CD4-positive, alpha-beta T cell treated with Interleukin-10 for 1 hour (primary cell): Measurements from ENCODE around the gene GNAT2.
A peak's percentile ranks its signal among the peaks of the same experiment; 100 is the strongest.
"Not testable (repeated sequence)": the region's sequence is repeated elsewhere in the genome, so short reads cannot be mapped to it uniquely, and the experiment has no call there.

Experiments used
- DNase-seq: peaks from one replicate; pipeline ENCODE4 v3.0.0-alpha.2; 2020

GNAT2 gene

DNA sequence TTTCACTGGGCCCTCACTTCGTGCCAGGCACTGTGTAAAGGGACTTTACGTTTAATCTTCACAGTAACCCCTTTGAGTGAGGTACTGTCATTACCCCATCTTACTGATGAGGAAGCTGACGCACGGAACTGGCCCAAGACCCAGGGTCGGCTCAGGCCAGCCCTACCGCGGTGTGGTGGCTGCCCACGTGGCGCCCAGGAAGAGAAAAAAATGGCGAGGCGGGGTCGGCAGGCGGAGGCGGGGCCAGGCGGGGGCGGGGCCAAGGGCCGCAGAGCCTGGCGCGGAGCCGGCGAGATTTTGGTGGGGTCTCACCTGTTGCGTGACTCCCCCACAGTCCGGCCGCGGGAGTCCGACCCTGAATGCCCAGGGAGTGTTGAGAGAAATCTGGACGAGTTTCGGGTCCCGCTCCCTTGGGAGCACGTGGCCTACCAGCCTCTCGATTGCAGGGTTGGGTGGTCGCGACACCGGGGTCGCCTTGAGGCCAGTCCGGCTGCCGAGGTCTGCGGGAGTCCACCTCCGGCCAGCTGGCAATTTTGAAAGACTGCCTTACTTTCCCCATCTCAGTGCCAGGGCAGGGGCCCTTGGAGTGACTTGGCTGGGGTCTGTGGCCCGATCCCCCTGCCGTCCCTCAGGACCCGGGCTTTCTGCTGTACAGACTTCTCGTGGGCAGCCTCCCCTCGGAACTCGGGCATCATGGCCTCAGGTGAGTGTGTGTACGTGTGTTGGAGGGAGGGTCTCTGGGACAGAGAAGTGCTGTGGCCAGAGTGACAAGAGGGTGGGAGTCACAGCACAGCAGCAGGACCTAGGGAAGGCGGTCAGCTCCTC lies at the start of gene GNAT2, which contains the start of gene AMPD2:
TSS of gene GNAT2 (minus strand) at position 41 of the 825 bp plus-strand sequence. CDS start 6,746 bp downstream, outside the sequence.
TSS of gene AMPD2 (plus strand) at position 262 of the 825 bp plus-strand sequence. CDS start 1,339 bp downstream, outside the sequence.
- DNase-seq, result peak; percentile 86

DNA sequence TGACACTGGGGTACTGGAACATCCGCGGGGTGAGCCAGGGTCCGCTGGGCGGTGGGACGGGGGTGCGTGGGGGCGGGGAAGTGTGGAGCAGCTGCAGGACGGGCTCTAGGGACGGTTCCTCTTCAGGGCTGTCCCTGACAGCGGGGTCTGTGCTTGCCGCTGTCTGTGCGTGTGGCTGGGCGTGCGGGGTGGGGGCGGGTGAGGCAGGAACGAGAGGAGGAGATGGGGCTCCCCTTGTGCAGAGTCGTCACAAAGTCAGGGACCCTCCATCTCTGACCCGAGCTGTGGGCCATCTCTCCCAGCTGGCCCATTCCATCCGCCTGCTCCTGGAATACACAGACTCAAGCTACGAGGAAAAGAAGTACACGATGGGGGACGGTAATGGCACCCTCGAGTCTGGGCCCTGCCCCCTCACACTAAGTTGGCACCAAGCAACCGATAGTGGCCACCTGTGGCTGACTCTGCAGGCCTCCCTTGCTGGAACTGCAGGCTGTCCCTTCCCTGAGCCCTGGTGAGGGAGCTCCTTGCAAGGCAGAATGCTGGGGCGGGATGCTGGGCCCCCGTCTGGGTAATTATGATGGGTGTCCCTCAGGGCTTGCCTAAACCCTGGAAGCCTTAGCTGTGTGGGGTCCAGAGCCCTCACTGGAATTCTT lies 48.8 kb upstream of the GNAT2 start:
- DNase-seq, result no peak

DNA sequence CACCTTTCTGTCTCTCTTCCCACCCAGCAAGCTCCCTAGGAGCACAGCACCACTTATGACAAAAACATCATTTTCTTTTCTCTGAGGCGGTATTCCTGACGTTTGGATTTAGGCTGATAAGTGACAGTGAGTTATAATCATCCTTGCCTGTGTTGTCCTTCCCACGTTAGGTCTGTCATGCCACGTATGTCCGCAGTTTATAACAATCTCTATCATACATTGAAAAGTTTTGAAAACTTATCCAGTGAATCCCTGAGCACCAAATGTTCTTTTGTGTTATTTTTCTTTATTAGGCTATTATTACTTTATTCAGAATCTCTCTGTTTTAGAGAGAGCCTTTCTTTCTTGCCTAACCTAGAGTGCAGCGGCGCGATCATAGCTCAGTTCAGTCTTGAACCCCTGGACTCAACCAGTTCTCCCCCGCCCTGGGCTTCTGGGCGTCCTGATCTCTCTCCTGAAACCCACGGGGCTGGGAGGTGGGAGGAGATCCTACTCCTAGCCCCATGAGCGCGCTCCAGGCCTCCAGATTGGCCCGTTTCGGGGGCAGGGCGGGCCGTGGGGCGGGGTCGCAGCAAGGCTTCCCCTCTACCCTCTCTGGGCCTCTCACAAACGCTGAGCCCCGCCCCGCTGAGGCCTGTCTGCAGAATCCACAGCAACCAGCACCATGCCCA lies 48.2 kb upstream of the GNAT2 start, which contains the start of gene GSTM2:
TSS of gene GSTM2 (plus strand) at position 606 of the 671 bp plus-strand sequence. CDS start at position 665, 59 bp downstream.
- DNase-seq, result peak; percentile 75

DNA sequence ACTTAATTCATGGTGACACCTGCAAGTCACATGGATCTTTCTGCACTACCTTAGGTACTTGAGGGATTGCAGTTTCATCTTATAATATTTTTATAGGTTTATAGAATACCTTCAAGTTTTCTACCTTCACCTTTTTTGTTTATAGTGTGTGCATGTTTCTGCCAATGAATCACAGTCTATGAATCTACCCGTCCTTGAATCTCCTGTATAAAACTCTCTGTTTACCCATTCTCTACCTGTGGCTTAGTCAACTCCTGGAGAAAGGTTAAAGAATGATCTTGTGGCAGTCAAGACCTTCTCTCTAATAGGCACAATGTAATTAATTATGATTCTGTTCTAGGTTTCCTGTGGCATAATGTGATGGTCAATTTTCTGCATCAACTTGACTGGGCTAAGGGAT lies 45.3 kb upstream of the GNAT2 start:
- DNase-seq, result no peak

DNA sequence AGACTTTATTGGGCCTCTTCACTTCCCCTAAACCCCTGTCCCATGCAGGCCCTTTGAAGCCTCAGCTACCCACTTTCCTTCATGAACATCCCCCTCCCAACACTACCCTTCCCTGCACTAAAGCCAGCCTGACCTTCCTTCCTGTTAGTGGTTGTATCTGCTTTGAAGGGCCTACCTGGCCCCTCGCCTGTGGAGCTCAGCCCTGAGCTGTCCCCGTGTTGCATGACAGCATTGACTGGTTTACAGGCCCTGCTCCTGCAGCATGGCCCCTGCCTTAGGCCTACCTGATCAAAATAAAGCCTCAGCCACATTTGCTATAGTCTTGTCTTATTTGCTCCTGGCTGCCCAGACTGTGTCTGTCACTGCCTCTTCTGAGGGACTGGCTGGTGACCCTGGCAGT lies 42.0 kb upstream of the GNAT2 start:
- no peak for DNase-seq

DNA sequence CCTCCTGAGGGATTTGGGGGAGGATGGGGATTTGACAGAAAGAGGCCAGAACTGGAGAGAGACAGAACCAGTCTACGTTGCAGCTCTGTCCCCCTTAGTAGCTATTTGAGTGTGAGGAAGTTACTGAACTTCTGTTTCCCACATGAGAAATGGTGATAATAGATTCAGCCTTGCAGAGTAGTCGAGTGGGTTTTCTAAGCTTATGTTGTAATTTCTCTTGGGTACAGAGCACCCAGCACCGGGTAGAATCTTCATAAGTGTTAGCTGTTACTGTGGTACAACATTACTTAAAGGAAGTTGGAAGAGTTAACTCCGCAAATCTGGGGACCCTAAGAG lies 41.2 kb upstream of the GNAT2 start:
- DNase-seq, result not testable (repeated sequence)

DNA sequence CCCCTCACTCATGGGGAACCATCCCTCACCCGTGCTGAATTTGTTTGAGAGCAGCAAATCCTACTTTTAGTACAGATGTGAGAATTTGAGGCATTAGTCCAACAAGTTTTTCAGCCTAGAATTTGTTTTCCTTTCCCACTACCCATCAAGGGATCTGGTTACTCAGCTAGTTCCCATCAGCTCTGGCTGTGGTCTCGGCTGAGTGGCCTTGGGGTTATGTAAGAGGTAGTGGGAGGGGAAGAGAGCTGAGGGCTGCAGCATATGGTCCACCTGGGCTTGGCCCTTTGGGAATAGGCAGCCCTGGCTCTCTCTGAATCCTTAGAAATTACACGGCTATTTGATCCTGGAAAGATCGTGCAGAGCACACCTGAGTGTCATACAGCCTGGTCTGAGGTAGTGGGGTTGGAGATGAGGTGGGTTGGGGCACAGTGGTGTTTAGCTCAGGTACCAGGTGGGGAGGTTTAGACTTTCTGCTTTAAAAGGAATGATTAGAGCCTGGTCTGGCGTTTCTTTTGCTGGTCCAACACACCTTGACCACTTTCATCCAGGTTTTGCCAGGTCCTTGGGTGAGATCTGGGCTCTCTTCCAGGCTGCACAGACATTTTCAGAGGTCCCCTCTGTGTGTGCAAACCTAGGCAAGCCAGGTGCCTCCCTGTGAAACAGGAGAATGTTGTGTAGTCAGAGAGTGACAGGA lies 40.7 kb upstream of the GNAT2 start:
- DNase-seq, result no peak

DNA sequence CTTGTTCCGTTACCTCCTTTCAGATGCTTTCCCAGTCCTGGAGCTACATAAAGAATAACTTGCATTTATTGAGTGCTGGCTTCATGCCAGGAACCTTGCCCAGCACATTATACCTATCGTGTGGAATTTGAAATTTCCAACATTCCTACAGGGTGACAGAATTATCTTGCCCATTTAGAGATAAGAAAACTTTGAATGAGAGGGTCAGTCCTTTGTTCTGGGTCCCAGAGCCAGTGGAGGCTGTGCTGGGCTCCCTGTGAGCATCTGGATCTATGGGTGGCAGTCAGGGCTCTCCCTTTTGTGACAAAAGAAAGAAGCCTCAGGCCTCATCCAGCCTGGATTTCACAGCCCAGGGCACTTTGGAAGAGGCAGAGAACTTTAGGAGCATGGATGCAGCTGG lies 39.7 kb upstream of the GNAT2 start:
- DNase-seq, result no peak

DNA sequence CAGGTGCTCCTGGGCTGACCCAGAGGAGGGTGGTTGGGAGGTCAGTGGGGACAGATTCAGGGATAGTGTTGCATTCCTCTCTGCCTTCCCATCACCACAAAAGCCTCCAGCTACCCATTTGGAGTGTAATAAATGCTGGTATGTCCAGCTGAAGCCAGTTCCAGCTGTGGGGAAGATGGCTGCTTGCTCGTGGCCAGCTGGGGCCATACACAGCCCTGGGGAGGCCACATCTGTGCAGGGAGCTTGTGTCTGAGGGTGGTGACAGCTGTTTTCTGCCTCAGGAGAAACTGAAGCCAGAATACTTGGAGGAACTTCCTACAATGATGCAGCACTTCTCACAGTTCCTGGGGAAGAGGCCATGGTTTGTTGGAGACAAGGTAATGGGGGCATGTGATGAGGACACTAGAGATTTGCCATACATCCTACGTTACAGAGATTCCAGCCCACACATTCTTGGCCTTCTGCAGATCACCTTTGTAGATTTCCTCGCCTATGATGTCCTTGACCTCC lies 39.2 kb upstream of the GNAT2 start:
- DNase-seq, result no peak

DNA sequence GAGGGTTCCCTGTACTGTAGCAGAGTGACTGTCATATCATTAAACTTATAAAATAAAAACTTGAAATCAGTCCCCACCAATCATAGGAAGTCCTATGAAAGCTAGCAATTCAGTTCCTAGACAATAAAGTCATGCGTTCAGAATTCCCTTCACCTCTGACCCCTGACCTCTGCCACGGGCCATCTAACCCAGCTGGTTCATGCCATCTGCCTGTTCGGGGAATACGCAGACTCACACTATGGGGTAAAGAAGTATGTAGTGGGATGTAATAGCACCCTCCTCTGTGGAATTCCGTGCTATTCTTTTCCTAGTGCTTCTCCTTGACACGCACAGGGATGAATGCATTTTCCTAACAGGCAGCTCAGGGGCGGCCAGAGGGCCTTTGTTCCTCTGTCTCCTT lies 38.6 kb upstream of the GNAT2 start:
- DNase-seq, result no peak

DNA sequence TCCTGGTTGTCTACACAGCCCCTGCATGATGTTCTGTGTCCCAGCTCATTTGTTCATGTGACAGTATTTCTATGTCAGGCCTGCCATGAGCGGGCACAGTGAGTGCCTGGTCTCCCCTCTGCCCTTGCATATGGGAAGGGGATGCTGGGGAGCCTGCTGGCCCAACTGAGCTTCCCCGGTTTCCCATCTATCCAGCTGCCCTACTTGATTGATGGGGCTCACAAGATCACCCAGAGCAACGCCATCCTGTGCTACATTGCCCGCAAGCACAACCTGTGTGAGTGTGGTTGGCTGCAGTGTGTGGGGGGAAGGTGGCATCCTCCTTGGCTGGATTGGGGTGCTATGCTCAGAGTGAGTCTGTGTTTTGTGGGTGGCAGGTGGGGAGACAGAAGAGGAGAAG lies 38.0 kb upstream of the GNAT2 start:
- DNase-seq, result no peak

DNA sequence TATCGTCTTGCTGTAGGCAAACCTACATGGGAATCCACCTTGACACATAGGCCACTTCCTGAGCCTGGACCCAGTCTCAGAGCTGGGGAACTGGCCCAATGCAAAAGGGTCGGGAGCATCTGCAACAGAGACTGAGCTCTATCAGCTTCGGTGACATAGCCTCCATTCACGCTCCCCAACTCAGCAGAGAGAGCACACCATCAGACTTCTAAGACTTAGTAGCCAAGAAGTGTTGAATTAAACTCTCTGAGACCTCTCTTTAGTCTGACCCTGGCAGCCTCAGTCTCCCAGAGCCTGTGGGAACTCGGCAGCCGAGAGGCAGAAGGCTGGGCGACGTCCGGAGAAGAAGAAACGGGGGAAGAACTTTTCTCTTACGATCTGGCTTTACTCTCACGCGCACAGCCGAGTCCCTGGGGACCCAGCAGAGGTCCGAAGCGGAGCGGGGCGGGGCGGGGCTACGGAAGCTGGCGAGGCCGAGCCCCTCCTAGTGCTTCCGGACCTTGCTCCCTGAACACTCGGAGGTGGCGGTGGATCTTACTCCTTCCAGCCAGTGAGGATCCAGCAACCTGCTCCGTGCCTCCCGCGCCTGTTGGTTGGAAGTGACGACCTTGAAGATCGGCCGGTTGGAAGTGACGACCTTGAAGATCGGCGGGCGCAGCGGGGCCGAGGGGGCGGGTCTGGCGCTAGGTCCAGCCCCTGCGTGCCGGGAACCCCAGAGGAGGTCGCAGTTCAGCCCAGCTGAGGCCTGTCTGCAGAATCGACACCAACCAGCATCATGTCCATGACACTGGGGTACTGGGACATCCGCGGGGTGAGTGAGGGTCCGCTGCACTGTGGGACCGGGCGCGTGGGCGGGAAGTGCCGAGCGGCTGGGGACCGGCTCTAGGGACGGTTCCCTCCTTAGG lies 36.5 kb upstream of the GNAT2 start, which contains the start of gene GSTM4:
TSS of gene GSTM4 (plus strand) at position 485 of the 905 bp plus-strand sequence. CDS start at position 776, 291 bp downstream.
- peak; percentile 60 for DNase-seq

DNA sequence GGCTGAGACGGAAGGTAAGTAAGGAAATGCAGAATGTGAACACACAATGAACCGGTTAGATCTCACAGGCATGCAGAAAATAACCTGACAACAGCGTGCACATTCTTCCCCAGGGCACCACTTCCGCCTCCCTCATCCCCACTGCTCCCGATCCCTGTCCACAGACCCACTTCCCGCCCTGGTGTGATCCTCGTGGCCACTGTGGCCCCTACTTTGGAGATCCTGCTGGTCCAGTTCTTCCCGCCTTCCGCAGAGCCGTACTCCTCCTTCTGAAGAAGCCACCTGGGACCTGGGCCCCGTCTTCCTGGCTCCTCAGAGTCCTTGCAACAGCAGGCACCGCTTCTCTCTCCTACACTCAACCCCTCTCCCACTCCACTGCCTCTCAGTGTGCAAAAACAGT lies 35.1 kb upstream of the GNAT2 start:
- DNase-seq, result no peak

DNA sequence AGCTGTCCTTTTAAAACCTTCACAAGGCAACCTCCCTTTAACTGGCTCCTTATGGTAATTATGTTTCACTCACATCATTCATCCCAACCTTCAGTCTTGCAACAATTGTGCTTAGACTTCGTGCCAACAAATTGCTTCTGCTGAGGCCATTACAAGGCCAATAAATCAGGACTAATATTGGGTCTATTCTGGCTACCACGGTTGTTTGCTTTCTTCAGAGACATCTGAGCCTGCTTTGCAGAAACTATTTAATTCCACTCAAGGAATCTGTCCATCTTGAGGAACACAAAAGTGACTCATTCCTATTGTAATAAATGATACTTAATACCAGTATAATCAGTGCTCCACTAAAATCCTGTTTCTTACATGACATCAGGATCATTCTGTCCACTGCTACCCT lies 33.9 kb upstream of the GNAT2 start:
- DNase-seq, result no peak

DNA sequence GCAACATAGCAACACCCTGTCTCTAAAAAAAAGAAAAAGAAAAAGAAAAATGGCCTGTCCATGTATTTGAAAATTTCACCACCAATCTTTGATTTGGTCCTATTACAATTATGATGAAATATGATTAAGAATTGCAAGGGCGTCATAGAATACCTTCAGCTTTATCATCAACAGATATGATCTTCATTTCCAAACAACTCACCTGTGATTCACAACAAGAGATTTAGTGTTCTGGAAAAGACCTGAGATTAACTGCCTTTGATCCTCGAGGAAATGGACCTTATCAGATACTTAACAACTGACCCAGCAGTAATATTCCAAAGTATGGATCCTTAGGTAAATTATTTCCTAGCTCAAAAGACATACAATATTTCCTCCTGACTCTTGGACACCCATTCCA lies 33.0 kb upstream of the GNAT2 start:
- DNase-seq, result no peak

DNA sequence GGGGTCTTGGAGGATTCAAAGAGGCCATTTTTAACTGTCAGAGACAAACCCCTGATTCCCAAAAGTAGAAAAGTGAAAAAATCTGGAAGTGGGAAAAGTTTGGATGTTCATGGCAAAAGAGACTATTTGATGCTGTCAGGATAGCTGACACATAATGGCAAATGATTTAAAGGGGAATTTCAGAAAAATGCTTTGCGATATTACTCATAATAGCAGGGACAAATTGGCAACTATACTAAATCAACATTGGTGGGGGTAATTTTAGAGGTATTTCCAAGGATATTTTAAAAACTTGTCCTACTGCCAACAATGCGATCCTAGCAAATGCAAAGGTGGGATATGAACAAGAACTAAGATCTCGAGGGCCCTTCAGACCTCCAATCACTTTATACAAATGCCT lies 31.2 kb upstream of the GNAT2 start:
- no peak for DNase-seq

DNA sequence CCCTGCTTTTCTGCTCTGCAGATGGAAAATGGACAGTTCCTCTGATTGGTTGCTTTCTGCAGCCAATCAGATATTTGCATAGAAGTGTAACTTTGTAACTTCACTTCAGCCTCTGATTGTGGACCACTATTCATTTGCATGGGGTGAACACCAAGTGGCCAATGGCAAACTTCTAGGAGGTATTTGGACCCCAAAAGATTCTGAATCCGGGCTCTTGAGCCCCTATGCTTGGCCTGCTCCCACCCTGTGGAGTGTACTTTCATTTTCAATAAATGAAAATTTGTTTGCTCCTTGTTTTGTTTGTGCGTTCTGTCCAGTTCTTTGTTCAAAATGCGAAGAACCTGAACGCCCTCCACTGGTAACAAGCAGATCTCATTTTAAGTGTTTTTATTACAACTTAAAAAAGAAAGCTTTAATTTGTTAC lies 30.1 kb upstream of the GNAT2 start:
- no peak for DNase-seq

DNA sequence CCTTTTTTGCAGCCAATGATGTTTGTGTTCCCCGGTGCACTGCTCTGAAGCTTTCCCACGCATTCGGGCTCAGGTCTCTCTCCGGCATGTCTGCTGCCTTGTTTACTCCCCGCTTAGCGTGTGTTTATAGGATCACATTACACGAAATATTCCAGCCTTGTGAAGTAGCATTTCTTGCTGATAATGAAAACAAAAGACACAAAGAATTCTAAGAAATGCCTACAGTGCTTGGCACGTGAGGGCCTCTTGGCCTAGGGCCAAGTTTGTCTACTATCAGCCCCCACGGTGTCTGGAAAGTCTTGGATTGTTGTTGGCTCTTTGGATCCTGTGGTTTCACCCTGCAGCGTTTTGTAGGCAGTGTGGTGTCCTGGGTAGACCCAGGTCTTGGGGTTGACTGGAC lies 25.3 kb upstream of the GNAT2 start:
- no peak for DNase-seq

DNA sequence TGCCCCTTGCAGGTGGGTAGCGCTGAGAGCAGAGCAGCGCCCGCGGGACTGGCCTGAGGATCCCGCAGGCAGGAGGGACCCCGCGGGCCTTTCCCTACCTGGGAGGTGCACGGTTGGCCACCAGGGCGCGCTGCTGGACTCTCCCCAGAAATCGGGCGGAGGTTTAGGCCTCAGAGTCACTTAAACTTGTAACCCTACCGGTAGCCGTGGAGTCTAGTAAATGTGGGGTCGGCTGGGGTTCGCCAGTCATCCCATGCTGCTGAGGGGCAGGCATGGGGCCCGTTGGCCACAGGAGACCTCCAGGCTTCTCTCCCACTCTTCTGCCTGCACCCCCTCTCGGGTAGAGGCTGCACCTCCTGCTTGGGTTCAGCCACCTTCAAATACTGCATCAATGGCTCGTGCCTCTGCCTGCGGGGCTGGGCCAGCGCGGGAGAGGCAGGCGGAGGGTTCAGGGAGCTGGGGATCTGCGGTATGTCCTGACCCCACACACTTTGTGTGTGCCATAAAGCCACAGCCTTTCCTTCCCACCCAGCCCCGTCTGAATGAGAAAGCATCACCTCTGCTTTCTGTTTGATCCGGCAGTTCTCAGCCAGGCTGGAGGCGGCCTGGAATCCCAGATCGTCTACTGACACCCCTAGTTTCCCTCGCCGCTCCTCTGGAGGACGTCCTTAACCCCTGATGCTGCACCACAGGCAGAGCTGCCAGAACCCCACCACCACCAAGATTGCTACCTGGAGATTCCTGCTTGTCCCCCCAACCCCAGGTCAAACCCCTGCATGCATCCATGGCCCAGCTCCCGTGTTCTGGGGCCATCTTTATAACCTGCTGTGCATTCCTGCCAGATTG lies 24.2 kb upstream of the GNAT2 start:
- DNase-seq, result peak; percentile 85

DNA sequence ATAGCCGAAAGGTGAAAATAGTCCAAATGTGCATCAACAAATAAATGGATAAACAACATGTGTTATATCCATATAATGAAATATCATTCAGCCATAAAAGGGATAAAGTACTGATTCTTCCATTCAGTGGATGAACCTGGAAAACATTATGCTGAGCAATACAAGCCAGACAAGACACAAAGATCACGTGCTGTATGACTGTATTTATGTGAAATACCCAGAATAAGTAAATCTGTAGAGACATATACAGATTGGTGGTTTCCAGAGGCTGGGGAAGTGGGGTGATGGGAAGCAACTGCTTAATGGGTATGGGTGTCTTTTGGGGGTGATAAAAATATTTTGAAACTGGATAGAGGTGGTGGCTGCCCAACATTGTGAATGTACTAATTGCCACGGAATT lies 23.2 kb upstream of the GNAT2 start:
- DNase-seq, result no peak

DNA sequence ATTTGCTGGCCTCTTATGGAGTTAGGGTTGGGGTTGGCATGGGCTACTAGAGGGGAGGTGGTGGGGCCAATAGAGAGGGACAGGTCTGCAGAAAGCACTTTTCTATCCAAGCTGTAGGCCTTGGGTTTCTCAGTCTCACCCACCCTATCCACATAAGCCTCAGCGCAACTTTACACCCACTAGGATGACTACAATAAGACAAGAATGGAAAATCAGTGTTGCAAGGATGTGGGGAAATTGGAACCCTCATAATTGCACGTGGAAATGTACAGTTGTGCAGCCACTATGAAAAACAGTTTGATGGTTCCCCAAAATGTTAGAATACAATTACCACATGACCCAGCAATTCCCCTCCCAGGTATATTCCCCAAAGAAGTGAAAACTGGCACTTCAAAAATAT lies 22.4 kb upstream of the GNAT2 start:
- DNase-seq, result no peak
